ENCODE data around the gene KRTAP10-1. TPM values are rescaled to one million over a fixed set of nuclear protein-coding genes. Genes with fewer than 3 reads are reported as not detected.

KRTAP10-1 gene
- total and polyA plus RNA-seq, 7 donors = not detected

- no peak for TF ChIP-seq EP300 (IDR thresholded peaks at IDR 0.05)
- TF ChIP-seq CTCF (IDR thresholded peaks at IDR 0.05) = no peak
- no peak for TF ChIP-seq POLR2A (IDR thresholded peaks at IDR 0.05)
- TF ChIP-seq POLR2AphosphoS5 (IDR thresholded peaks at IDR 0.05) = no peak
- 72 to 82% methylated on average over 12 of the region's 12 CpGs for WGBS, 2 donors
Measured at GRCh38 chr21:44518686-44519085, 21.3 kb downstream of the KRTAP10-1 start.

GRCh38 chr21:44517175-44517899, 22.7 kb downstream of the KRTAP10-1 start:
- Histone ChIP-seq H3K4me3 (no peak overlapping the region), H3K9me3 (no peaks in the 10 kb centered on the region), H3K4me1 (no peaks in the 10 kb centered on the region), H3K27ac (no peak overlapping the region), H3K27me3 (no peaks in the 10 kb centered on the region), H3K36me3 (no peaks in the 10 kb centered on the region)
- TF ChIP-seq POLR2A (IDR thresholded peaks at IDR 0.05) (no peak), EP300 (IDR thresholded peaks at IDR 0.05) (no peak), POLR2AphosphoS5 (IDR thresholded peaks at IDR 0.05) (no peak), CTCF (IDR thresholded peaks at IDR 0.05) (no peak)
- intact Hi-C loops (cut with DNase I) = no loop called here
- 76 to 89% methylated on average over 15 of the region's 15 CpGs for WGBS, 2 donors
- no peak for DNase-seq

More at GRCh38 chr21:44518686-44519085, 21.3 kb downstream of the KRTAP10-1 start:
- H3K9me3 ChIP-seq = no peaks in the 10 kb centered on the region
- no peak overlapping the region for H3K4me3 ChIP-seq
- H3K36me3 ChIP-seq = no peaks in the 10 kb centered on the region
- no peak overlapping the region for H3K27ac ChIP-seq
- intact Hi-C loops (cut with DNase I) = no loop called here
- H3K4me1 ChIP-seq = no peaks in the 10 kb centered on the region
- no peak for DNase-seq
- no peaks in the 10 kb centered on the region for H3K27me3 ChIP-seq

- TF ChIP-seq POLR2AphosphoS5 (IDR thresholded peaks at IDR 0.05) = no peak
- no peak for TF ChIP-seq EP300 (IDR thresholded peaks at IDR 0.05)
- no peak for TF ChIP-seq POLR2A (IDR thresholded peaks at IDR 0.05)
- TF ChIP-seq CTCF (IDR thresholded peaks at IDR 0.05) = no peak
- no peak overlapping the region for H3K27ac ChIP-seq
- no peaks in the 10 kb centered on the region for H3K4me1 ChIP-seq
- H3K4me3 ChIP-seq = no peak overlapping the region
- H3K9me3 ChIP-seq = no peaks in the 10 kb centered on the region
- intact Hi-C loops (cut with DNase I) = no loop called here
- DNase-seq = no peak
- WGBS, 2 donors = 87 to 90% methylated on average over 10 of the region's 10 CpGs
- H3K36me3 ChIP-seq = no peaks in the 10 kb centered on the region
- H3K27me3 ChIP-seq = no peaks in the 10 kb centered on the region
Measured at GRCh38 chr21:44516828-44517174, 23.2 kb downstream of the KRTAP10-1 start.

- Histone ChIP-seq H3K4me1 (no peaks in the 10 kb centered on the region), H3K36me3 (no peaks in the 10 kb centered on the region), H3K27me3 (no peaks in the 10 kb centered on the region), H3K27ac (no peak overlapping the region), H3K9me3 (no peaks in the 10 kb centered on the region), H3K4me3 (no peak overlapping the region)
- TF ChIP-seq EP300 (IDR thresholded peaks at IDR 0.05) (no peak), CTCF (IDR thresholded peaks at IDR 0.05) (no peak), POLR2AphosphoS5 (IDR thresholded peaks at IDR 0.05) (no peak), POLR2A (IDR thresholded peaks at IDR 0.05) (no peak)
- DNase-seq = no peak
- 74 to 84% methylated on average over 13 of the region's 13 CpGs for WGBS, 2 donors
- intact Hi-C loops (cut with DNase I) = no loop called here
Measured at GRCh38 chr21:44516342-44516741, 23.7 kb downstream of the KRTAP10-1 start.
